ENCODE measurements around the gene GRID1. TPM values are rescaled to one million over a fixed set of nuclear protein-coding genes. Genes with fewer than 3 reads are reported as not detected.

Gene GRID1
- total and polyA plus RNA-seq, 5 donors, result 0.06 to 1.8 (median 0.29) TPM

GRCh38 chr10:86065711-86066251 is 300.8 kb downstream of the GRID1 start:
- WGBS, result 69% methylated on average over 6 of the region's 6 CpGs
- Histone ChIP-seq H3K4me3 (ENCODE audit: low read length) (no peak overlapping the region), H3K4me1 (ENCODE audit: control insufficient read depth, insufficient read depth, low read length) (no peaks in the 10 kb centered on the region), H3K27ac (ENCODE audit: low read length) (no peak overlapping the region), H3K9me3 (ENCODE audit: control insufficient read depth, low read length) (no peaks in the 10 kb centered on the region), H3K27me3 (ENCODE audit: control insufficient read depth, insufficient read depth) (no peaks in the 10 kb centered on the region)
- DNase-seq (no peak), ATAC-seq (no peak)
- intact Hi-C loops (cut with DNase I), result no loop called here

GRCh38 chr10:86064931-86065662 is 301.5 kb downstream of the GRID1 start:
- H3K27ac ChIP-seq (ENCODE audit: low read length), result no peak overlapping the region
- ATAC-seq (no peak), DNase-seq (no peak)
- WGBS, result 81% methylated on average over 5 of the region's 5 CpGs
- H3K27me3 ChIP-seq (ENCODE audit: control insufficient read depth, insufficient read depth), result no peaks in the 10 kb centered on the region
- H3K4me1 ChIP-seq (ENCODE audit: control insufficient read depth, insufficient read depth, low read length), result no peaks in the 10 kb centered on the region
- no peaks in the 10 kb centered on the region for H3K9me3 ChIP-seq (ENCODE audit: control insufficient read depth, low read length)
- intact Hi-C loops (cut with DNase I), result no loop called here
- no peak overlapping the region for H3K4me3 ChIP-seq (ENCODE audit: low read length)

- Histone ChIP-seq H3K27ac (ENCODE audit: low read length) (no peak overlapping the region), H3K9me3 (ENCODE audit: control insufficient read depth, low read length) (no peaks in the 10 kb centered on the region), H3K27me3 (ENCODE audit: control insufficient read depth, insufficient read depth) (no peaks in the 10 kb centered on the region), H3K4me1 (ENCODE audit: control insufficient read depth, insufficient read depth, low read length) (no peaks in the 10 kb centered on the region), H3K4me3 (ENCODE audit: low read length) (no peak overlapping the region)
- WGBS, result 59% methylated on average over 3 of the region's 3 CpGs
- intact Hi-C loops (cut with DNase I), result no loop called here
- ATAC-seq (no peak), DNase-seq (no peak)
Observed at GRCh38 chr10:86064219-86064618, 302.4 kb downstream of the GRID1 start.

DNA sequence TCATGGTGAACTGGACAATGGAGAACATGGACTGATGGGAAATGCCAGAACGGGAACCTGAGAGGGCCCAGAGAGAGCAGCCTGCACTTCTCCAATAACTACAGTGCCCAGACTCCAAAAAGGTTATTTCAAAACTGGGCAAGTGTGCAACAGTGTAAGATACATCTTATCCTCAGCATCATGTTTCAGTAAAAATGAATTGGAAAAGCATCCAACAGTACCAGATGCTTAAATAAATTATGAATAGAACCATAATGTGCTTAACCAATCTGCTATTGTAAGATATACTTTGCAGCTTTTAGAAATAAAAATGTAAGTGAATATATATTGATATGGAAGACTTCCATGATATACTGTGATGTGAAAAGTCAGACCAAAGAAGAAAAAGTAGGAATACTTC is 303.3 kb downstream of the GRID1 start:
- H3K27ac ChIP-seq (ENCODE audit: low read length), result no peak overlapping the region
- H3K27me3 ChIP-seq (ENCODE audit: control insufficient read depth, insufficient read depth), result no peaks in the 10 kb centered on the region
- no peaks in the 10 kb centered on the region for H3K9me3 ChIP-seq (ENCODE audit: control insufficient read depth, low read length)
- no peak for ATAC-seq
- intact Hi-C loops (cut with DNase I), result no loop called here
- no peak for DNase-seq
- H3K4me1 ChIP-seq (ENCODE audit: control insufficient read depth, insufficient read depth, low read length), result no peaks in the 10 kb centered on the region
- no peak overlapping the region for H3K4me3 ChIP-seq (ENCODE audit: low read length)
- WGBS, result 73% methylated on average over 1 of the region's 1 CpG

- no peak overlapping the region for H3K27ac ChIP-seq (ENCODE audit: low read length)
- H3K4me3 ChIP-seq (ENCODE audit: low read length), result no peak overlapping the region
- WGBS, result 85% methylated on average over 6 of the region's 6 CpGs
- intact Hi-C loops (cut with DNase I), result no loop called here
- DNase-seq (no peak), ATAC-seq (no peak)
- no peaks in the 10 kb centered on the region for H3K9me3 ChIP-seq (ENCODE audit: control insufficient read depth, low read length)
- no peaks in the 10 kb centered on the region for H3K27me3 ChIP-seq (ENCODE audit: control insufficient read depth, insufficient read depth)
- no peaks in the 10 kb centered on the region for H3K4me1 ChIP-seq (ENCODE audit: control insufficient read depth, insufficient read depth, low read length)
Observed at GRCh38 chr10:86062647-86063145, 303.9 kb downstream of the GRID1 start.

- no peaks in the 10 kb centered on the region for H3K4me1 ChIP-seq (ENCODE audit: control insufficient read depth, insufficient read depth, low read length)
- intact Hi-C loops (cut with DNase I), result no loop called here
- no peak overlapping the region for H3K4me3 ChIP-seq (ENCODE audit: low read length)
- H3K9me3 ChIP-seq (ENCODE audit: control insufficient read depth, low read length), result no peaks in the 10 kb centered on the region
- 85% methylated on average over 8 of the region's 8 CpGs for WGBS
- ATAC-seq, result no peak
- DNase-seq, result no peak
- no peaks in the 10 kb centered on the region for H3K27me3 ChIP-seq (ENCODE audit: control insufficient read depth, insufficient read depth)
- no peak overlapping the region for H3K27ac ChIP-seq (ENCODE audit: low read length)
Observed at GRCh38 chr10:86062198-86062550, 304.4 kb downstream of the GRID1 start.

GRCh38 chr10:86061278-86062197 is 305.1 kb downstream of the GRID1 start:
- no peak overlapping the region for H3K27ac ChIP-seq (ENCODE audit: low read length)
- ATAC-seq (no peak), DNase-seq (no peak)
- H3K27me3 ChIP-seq (ENCODE audit: control insufficient read depth, insufficient read depth), result no peaks in the 10 kb centered on the region
- H3K4me1 ChIP-seq (ENCODE audit: control insufficient read depth, insufficient read depth, low read length), result no peaks in the 10 kb centered on the region
- intact Hi-C loops (cut with DNase I), result no loop called here
- no peaks in the 10 kb centered on the region for H3K9me3 ChIP-seq (ENCODE audit: control insufficient read depth, low read length)
- no peak overlapping the region for H3K4me3 ChIP-seq (ENCODE audit: low read length)
- WGBS, result 73% methylated on average over 7 of the region's 7 CpGs

GRCh38 chr10:86060386-86061277 is 306.0 kb downstream of the GRID1 start:
- Histone ChIP-seq H3K27me3 (ENCODE audit: control insufficient read depth, insufficient read depth) (no peaks in the 10 kb centered on the region), H3K9me3 (ENCODE audit: control insufficient read depth, low read length) (no peaks in the 10 kb centered on the region), H3K4me1 (ENCODE audit: control insufficient read depth, insufficient read depth, low read length) (no peaks in the 10 kb centered on the region), H3K4me3 (ENCODE audit: low read length) (no peak overlapping the region), H3K27ac (ENCODE audit: low read length) (no peak overlapping the region)
- 82% methylated on average over 9 of the region's 9 CpGs for WGBS
- ATAC-seq (no peak), DNase-seq (no peak)
- intact Hi-C loops (cut with DNase I), result no loop called here

GRCh38 chr10:86059892-86060291 is 306.7 kb downstream of the GRID1 start:
- H3K9me3 ChIP-seq (ENCODE audit: control insufficient read depth, low read length), result no peaks in the 10 kb centered on the region
- no peaks in the 10 kb centered on the region for H3K4me1 ChIP-seq (ENCODE audit: control insufficient read depth, insufficient read depth, low read length)
- intact Hi-C loops (cut with DNase I), result no loop called here
- DNase-seq (no peak), ATAC-seq (no peak)
- WGBS, result 87% methylated on average over 3 of the region's 3 CpGs
- no peak overlapping the region for H3K27ac ChIP-seq (ENCODE audit: low read length)
- H3K4me3 ChIP-seq (ENCODE audit: low read length), result no peak overlapping the region
- no peaks in the 10 kb centered on the region for H3K27me3 ChIP-seq (ENCODE audit: control insufficient read depth, insufficient read depth)

DNA sequence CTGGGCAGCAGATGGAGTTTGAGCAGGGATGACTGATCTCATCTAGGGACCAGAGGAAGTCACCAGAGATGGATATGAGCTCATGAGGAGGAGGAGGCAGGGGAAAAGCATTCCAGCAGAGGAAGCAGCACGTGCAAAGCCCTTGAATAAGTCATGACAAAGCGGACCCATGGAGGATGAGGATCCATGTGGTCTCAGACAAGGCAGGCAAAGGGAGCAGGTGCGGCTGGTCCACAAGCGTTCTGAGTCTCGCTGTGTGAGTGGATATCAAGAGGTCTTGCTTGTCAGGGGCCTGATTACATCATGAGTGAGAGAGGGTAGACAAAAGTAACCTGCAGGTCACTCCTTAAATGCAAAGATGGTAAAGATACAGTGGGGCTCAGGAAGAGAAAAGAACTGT is 307.6 kb downstream of the GRID1 start:
- no peak for ATAC-seq

More for the DNA sequence above, 307.6 kb downstream of the GRID1 start:
- H3K4me1 ChIP-seq (ENCODE audit: control insufficient read depth, insufficient read depth, low read length), result no peaks in the 10 kb centered on the region
- intact Hi-C loops (cut with DNase I), result no loop called here
- H3K9me3 ChIP-seq (ENCODE audit: control insufficient read depth, low read length), result no peaks in the 10 kb centered on the region
- no peak overlapping the region for H3K4me3 ChIP-seq (ENCODE audit: low read length)
- DNase-seq, result no peak
- 83% methylated on average over 5 of the region's 5 CpGs for WGBS
- H3K27ac ChIP-seq (ENCODE audit: low read length), result no peak overlapping the region
- H3K27me3 ChIP-seq (ENCODE audit: control insufficient read depth, insufficient read depth), result no peaks in the 10 kb centered on the region
